Urothelium cell line (cell line): ENCODE results near the gene FLT1.

Experiments used
- DNase-seq: peaks from one replicate; pipeline ENCODE4 v3.0.0; 2011; ENCODE audit warnings: low spot score, mixed read lengths
- FAIRE-seq: peaks from 2 replicates; lab custom pipeline; 2011; peaks lifted over from hg19 to GRCh38; lab: Jason Lieb, UNC

Gene FLT1

GRCh38 chr13:28396053-28396452 is 98.9 kb downstream of the FLT1 start:
- no peak for DNase-seq
- FAIRE-seq, result no peak

GRCh38 chr13:28394422-28394821 is 100.5 kb downstream of the FLT1 start:
- DNase-seq, result no peak
- no peak for FAIRE-seq

- DNase-seq (no peak), FAIRE-seq (no peak)
Measured at GRCh38 chr13:28392896-28393505, 101.9 kb downstream of the FLT1 start.

GRCh38 chr13:28392428-28392827 is 102.5 kb downstream of the FLT1 start:
- FAIRE-seq (no peak), DNase-seq (no peak)

- DNase-seq (no peak), FAIRE-seq (no peak)
Measured at GRCh38 chr13:28387740-28388501, 107.0 kb downstream of the FLT1 start.

- FAIRE-seq (no peak), DNase-seq (no peak)
Measured at GRCh38 chr13:28385362-28385761, 109.6 kb downstream of the FLT1 start.

- FAIRE-seq, result no peak
- no peak for DNase-seq
Measured at GRCh38 chr13:28384789-28385188, 110.1 kb downstream of the FLT1 start.

GRCh38 chr13:28380319-28380718 is 114.6 kb downstream of the FLT1 start:
- FAIRE-seq (no peak), DNase-seq (no peak)

- no peak for DNase-seq
- FAIRE-seq, result no peak
Measured at GRCh38 chr13:28379371-28380083, 115.4 kb downstream of the FLT1 start.

- FAIRE-seq (no peak), DNase-seq (no peak)
Measured at GRCh38 chr13:28376604-28377003, 118.3 kb downstream of the FLT1 start.

- no peak for FAIRE-seq
- no peak for DNase-seq
Measured at GRCh38 chr13:28375250-28375930, 119.5 kb downstream of the FLT1 start.

GRCh38 chr13:28373810-28374209 is 121.1 kb downstream of the FLT1 start:
- no peak for FAIRE-seq
- DNase-seq, result no peak

- no peak for DNase-seq
- no peak for FAIRE-seq
Measured at GRCh38 chr13:28370448-28370847, 124.5 kb downstream of the FLT1 start.

- DNase-seq, result no peak
- FAIRE-seq, result no peak
Measured at GRCh38 chr13:28358708-28359107, 136.2 kb downstream of the FLT1 start.

GRCh38 chr13:28357911-28358433 is 137.0 kb downstream of the FLT1 start:
- FAIRE-seq (no peak), DNase-seq (no peak)

GRCh38 chr13:28357247-28357825 is 137.6 kb downstream of the FLT1 start:
- DNase-seq, result no peak
- no peak for FAIRE-seq

GRCh38 chr13:28356561-28357021 is 138.3 kb downstream of the FLT1 start:
- no peak for DNase-seq
- no peak for FAIRE-seq

GRCh38 chr13:28355822-28356371 is 139.0 kb downstream of the FLT1 start:
- DNase-seq, result no peak
- FAIRE-seq, result no peak

- FAIRE-seq, result no peak
Measured at GRCh38 chr13:28355046-28355821, 139.7 kb downstream of the FLT1 start.

GRCh38 chr13:28353679-28354078 is 141.2 kb downstream of the FLT1 start:
- no peak for FAIRE-seq
- DNase-seq, result no peak

More at GRCh38 chr13:28355046-28355821, 139.7 kb downstream of the FLT1 start:
- no peak for DNase-seq
